ENCODE measurements around the gene TAF5L.

- TF ChIP-seq CTCF (IDR thresholded peaks at IDR 0.05; ENCODE audit: poor library complexity): no peak
- TF ChIP-seq EZH2 (IDR thresholded peaks at IDR 0.05; ENCODE audit: borderline replicate concordance): no peak
Measured at GRCh38 chr1:229550812-229551567, 74.9 kb downstream of the TAF5L start.

Data from hepatocyte (in vitro differentiated cells).